M059J (cell line): ENCODE results near the gene NEK8. TPM values are rescaled to one million over a fixed set of nuclear protein-coding genes. Genes with fewer than 3 reads are reported as not detected.
"Not testable (repeated sequence)": the region's sequence is repeated elsewhere in the genome, so short reads cannot be mapped to it uniquely, and the experiment has no call there.

Experiments
- DNase-seq: peaks from one replicate; pipeline ENCODE4 v3.0.0-alpha.2; 2012; ENCODE audit warnings: low read depth
- total RNA-seq: library from RNA; depleted of rRNA; stranded (reverse); fragments of >200 nt; shearing (Covaris generic); gene quantifications from 2 replicates; pipeline ENCODE4 v1.2.3, GENCODE V29; 2014

The NEK8 gene
- total RNA-seq, 1 experiment from 2014 or later = 2.4 TPM

DNA sequence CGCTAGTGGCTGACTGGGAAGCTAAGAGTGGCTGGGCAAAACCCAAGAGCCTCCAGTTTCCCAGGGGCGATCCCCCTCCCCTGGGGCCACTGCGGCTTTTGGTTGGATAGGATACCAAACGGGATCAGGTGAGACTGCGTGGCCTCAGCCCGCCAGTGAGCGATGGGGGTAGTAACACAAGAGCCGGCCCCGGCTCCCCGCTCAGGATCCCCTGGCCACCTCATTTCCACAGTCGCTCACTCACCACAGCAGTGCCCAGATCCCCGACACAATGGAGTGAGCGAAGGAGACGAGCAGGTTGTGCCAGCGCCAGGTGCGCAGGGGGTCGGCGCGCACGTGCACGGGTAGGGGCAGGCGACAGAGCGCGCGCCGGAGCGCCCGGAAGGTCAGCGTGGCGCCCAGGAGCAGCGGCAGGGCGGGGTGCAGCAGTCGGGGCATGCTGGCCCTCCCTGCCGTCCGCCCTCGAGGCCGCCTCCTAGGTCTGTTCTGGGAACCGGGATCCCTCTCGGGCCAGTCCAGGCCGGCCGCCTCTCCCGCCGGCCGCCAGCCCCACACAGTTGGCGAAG is 2.8 kb upstream of the NEK8 start:
- peak; percentile 75 for DNase-seq

DNA sequence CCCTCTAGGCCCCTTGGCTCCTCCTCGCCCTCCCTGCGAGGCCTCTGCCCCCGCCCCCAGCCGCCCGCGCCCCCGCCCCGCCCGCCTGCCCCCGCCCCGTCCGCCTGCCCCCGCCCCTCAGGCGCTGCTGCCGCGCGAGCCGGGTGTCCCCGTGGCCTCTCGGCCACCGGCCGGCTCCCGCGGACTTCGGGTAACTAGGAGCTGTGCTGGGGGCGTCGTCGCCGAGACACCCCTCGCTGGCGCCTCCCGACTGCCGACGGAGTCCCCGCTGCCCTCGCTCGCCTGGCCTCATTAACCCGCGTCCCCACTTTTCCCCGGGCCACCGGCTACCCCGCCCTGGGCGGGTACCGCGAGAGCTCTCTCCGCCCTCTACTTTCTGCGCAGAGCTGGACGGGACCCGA is 2.4 kb upstream of the NEK8 start, which contains the start of gene TLCD1:
TSS of gene TLCD1 (minus strand) at position 8 of the 401 bp plus-strand sequence. CDS start 136 bp downstream, outside the sequence.
- peak; percentile 61 for DNase-seq

DNA sequence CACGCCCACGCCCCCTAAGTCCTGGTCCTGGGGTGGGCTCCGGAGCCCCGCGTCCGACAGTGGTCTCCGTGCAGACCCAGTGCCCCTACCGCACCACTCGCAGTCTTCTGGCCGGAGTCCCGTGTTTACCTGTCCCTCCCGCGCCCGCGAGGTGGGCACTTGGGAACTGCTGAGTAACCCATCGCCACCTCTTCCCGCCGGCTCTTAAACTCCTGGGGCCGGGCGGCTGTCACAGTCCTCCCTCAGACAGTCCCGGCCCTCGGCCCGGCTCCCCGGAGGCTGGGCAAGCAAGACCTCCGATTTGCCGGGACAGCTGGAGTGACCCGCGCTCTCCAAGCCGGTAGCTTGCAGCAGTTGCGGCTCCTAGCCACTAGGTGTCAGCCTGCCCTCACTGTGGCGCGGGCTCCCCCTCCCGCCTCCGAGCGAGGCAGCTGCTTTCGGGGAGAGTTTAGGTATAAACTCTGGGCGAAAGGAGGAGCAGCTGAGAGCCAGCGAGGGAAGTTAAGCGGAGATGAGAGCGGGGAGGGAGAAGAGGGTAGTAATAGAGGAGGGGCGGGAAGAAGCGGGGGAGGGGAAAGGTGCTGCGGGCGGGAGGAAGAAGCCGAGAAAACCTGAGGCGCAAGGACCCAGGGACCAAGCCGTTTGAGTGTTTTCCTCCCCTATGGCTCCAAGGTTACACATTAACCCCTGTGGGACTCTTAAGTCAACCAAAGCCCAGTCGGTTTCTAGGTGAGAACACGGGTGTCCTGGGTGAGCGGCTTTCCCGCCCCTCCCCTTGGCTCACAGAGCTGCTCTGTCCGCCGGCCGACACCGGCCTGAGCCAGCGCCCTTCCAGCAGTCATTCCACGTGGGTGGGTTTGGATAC is 1.7 kb upstream of the NEK8 start:
- DNase-seq = peak; percentile 95

DNA sequence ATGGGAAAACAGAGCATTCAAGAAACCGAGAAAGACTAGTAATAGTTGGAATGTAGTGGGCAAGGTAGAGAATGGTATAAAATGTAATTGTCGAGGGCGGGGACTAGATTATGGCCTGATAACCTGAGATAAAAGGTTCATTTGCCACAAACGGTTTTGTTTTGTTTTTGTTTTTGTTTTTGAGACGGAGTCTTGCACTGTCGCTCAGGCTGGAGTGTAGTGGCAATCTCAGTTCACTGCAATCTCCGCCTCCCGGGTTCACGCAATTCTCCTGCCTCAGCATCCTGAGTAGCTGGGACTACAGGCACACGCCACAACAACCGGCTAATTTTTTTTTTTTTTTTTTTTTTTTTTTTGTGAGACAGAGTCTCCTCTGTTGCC is 1.4 kb downstream of the NEK8 start:
- DNase-seq = no peak

DNA sequence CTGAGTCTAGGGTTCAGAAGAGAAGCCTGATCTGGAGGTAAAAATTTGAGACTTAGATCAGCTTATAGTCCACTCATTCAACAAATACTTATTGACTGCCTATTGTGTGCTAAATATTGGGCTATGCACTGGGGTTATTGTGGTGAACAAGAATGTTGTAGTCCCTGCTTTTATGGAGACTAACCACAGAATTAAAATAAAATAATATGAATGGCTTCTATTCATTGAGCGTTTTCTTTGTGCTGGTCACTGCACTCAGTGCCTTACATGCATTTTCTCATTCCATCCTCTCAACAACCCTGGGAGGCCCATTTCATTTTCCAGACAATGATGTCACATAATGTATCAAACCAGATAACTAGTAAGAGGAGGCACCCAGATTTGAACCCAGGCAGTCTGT is 4.8 kb downstream of the NEK8 start:
- peak; percentile 22 for DNase-seq

DNA sequence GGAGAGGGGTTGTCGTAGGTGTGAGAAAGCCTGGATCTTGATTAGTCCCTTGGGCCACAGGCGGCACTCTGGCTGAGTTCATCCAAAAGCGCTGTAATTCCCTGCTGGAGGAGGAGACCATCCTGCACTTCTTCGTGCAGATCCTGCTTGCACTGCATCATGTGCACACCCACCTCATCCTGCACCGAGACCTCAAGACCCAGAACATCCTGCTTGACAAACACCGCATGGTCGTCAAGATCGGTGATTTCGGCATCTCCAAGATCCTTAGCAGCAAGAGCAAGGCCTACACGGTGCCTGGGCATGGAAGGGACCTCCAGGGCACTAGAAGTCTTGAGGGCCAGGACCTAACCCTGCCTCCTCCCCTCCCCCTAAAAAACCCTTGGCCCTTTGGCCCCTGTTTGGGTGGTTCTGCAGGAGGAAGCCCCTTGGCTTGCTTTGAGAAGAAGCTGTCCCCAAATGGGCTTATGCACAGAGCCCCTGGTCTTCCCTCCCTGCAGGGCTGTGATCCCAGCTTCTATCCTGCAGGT is 6.2 kb downstream of the NEK8 start:
- DNase-seq = no peak

DNA sequence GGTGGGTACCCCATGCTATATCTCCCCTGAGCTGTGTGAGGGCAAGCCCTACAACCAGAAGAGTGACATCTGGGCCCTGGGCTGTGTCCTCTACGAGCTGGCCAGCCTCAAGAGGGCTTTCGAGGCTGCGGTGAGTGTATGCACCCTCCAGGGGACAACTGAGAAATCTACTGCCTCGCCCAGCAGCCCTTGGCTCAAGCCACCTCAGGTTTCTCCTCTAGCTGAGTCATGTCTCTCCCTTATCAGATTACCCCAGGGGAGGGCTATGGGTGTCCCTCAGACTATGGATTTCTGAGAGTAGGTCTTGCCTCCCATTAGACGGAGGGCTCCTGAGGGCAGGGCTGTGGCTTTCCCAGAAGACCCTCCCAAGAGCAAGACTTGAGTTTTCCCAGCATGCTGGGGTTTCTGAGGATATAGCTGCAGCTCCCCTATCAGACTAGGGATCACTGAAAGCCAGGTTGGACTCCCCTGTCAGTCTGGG is 6.7 kb downstream of the NEK8 start:
- DNase-seq = peak; percentile 78

DNA sequence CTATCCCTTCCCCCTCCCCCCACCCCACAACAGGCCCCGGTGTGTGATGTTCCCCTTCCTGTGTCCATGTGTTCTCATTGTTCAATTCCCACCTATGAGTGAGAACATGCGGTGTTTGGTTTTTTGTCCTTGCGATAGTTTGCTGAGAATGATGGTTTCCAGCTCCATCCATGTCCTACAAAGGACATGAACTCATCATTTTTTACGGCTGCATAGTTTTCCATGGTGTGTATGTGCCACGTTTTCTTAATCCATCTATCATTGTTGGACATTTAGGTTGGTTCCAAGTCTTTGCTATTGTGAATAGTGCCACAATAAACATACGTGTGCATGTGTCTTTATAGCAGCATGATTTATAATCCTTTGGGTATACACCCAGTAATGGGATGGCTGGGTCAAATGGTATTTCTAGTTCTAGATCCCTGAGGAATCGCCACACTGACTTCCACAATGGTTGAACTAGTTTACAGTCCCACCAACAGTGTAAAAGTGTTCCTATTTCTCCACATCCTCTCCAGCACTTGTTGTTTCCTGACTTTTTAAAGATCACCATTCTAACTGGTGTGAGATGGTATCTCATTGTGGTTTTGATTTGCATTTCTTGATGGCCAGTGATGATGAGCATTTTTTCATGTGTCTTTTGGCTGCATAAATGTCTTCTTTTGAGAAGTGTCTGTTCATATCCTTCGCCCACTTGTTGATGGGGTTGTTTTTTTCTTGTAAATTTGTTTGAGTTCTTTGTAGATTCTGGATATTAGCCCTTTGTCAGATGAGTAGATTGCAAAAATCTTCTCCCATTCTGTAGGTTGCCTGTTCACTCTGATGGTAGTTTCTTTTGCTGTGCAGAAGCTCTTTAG is 7.6 kb downstream of the NEK8 start:
- not testable (repeated sequence) for DNase-seq

DNA sequence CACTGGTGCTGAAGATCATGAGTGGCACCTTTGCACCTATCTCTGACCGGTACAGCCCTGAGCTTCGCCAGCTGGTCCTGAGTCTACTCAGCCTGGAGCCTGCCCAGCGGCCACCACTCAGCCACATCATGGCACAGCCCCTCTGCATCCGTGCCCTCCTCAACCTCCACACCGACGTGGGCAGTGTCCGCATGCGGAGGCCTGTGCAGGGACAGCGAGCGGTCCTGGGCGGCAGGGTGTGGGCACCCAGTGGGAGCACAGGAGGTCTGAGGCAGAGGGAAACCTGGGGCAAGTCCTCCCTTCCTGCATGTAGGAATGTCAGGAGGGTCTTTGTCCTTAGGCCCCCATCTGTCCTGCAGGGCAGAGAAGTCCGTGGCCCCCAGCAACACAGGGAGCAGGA is 8.7 kb downstream of the NEK8 start:
- no peak for DNase-seq

DNA sequence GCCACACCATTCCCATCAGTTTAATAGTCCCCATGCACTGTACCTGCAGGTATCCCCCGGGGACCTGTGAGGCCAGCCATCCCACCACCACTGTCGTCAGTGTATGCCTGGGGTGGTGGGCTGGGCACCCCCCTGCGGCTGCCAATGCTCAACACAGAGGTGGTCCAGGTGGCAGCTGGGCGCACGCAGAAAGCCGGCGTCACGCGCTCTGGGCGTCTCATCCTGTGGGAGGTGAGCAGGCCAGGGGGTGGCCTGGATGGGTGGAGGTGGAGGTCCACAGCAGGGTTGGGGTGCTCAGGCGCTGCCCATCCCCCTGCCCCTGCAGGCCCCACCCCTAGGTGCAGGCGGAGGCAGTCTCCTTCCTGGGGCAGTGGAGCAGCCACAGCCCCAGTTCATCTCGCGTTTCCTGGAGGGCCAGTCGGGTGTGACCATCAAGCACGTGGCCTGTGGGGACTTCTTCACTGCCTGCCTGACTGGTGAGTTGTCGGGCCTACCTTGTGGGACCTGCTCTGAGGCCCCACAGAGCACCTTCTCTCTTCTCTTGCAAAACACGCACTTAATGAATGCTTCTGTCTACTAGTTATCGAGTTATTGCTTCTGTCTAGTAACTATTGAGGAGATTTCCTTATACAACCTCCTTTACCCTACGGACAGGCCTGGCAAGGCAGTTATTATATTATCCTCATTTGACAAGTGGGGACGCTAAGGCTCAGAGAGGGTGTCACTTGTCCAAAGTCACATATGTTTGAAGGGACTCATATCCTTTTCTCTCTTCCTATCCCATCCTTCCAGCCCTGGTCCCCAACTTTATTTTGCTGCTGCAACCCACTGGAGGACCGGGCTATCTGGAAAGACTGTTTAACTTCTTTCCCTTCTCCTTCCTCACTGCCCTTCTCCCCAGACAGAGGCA is 9.4 kb downstream of the NEK8 start:
- no peak for DNase-seq

DNA sequence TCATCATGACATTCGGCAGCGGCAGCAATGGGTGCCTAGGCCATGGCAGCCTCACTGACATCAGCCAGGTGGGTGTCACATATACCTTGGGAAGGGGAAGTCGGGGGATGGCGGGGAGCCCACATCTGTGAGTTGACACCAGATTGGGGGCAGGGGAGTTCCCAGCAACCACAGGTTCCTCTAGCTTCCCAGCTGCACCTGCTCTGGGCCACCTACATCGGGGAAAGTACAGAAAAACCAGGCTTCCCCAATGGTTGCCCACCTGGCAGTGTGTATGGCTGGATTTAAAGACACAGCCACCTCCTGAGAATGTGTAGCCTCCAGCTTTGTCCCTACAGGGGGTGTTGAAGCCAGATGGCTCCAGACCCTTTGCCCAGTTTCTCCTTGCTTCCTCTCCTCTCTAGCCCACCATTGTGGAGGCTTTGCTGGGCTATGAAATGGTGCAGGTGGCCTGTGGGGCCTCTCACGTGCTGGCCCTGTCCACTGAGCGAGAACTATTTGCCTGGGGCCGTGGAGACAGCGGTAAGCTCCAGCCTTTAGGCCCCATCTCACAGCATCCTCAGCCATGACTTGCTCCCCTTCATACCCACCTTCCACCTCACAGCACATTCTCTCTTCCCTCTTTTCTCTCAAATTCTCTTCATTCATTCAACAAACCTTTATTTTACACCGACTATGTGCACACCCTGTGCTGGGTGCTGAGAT is 10.2 kb downstream of the NEK8 start:
- no peak for DNase-seq

DNA sequence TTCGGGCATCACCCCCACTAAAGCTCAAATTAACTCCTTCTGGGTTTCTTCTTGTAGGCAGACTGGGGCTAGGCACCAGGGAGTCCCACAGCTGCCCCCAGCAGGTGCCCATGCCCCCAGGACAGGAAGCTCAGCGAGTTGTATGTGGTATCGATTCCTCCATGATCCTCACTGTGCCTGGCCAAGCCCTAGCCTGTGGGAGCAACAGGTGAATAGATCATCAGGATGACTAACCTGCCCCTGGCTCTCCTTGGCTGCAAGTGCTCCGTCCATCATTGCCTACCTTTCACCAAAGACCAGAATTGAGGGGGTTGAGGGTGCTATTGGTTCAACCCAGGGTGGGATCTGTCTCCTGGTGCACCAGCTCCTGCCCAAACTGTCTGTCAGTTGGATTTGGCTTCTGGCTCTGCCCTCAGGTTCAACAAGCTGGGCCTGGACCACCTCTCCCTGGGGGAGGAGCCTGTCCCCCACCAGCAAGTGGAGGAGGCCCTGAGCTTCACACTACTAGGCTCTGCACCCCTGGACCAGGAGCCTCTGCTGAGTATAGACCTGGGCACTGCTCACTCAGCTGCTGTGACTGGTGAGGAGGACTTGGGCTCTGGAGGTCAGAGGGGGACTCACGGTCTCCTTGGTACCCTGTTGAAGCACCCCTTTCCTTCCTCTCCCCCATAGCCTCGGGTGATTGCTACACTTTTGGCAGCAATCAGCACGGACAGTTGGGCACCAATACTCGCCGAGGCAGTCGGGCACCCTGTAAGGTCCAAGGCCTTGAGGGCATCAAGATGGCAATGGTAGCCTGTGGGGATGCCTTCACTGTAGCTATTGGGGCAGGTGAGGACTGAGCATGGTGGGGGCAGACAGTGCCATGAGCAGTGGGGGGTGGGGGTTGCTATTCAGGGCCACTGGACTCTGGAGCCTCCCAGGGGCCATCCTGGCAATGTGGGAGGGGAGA is 12.1 kb downstream of the NEK8 start:
- DNase-seq = no peak

DNA sequence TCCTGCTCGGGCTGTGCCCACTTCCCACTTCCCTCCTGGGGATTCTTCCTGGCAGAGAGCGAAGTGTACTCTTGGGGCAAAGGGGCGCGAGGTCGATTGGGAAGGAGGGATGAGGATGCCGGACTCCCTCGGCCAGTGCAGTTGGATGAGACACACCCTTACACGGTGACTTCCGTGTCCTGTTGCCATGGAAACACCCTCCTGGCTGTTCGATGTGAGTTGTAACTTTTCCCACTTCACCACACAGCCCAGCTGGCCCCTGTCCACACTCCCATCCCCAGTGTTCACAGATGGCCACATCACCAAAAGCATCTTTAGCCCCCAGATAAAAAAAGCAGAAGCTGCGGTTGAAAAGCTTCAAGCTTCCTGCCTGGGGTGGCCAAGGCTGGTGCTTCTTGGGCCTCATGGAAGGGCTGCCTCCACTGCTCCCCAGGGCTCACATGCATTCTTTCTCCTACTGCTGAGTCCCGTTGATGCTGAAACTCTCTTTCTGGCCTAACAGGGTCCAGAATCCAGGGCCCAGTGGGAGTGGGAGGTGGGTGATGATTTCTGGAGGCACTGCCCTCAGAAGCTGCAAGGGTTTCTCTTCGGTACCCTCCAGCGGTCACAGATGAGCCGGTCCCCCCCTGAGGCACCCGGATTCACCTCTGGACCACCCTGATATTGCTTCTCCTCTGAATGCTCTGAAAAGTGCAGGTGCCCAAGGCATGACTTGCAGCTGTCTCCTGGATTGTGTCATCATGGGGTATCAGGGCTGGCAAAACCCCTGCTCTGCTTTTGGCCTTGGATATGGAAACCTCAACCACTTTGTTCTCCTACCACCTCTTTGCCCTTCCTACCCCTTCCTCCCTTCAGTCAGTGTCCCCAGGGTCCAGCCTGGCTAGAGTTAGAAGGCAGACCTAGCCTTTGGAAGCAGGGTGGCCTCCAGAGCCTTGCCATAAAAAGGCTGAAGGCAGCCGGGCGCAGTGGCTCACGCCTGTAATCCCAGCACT is 13.1 kb downstream of the NEK8 start:
- no peak for DNase-seq

DNA sequence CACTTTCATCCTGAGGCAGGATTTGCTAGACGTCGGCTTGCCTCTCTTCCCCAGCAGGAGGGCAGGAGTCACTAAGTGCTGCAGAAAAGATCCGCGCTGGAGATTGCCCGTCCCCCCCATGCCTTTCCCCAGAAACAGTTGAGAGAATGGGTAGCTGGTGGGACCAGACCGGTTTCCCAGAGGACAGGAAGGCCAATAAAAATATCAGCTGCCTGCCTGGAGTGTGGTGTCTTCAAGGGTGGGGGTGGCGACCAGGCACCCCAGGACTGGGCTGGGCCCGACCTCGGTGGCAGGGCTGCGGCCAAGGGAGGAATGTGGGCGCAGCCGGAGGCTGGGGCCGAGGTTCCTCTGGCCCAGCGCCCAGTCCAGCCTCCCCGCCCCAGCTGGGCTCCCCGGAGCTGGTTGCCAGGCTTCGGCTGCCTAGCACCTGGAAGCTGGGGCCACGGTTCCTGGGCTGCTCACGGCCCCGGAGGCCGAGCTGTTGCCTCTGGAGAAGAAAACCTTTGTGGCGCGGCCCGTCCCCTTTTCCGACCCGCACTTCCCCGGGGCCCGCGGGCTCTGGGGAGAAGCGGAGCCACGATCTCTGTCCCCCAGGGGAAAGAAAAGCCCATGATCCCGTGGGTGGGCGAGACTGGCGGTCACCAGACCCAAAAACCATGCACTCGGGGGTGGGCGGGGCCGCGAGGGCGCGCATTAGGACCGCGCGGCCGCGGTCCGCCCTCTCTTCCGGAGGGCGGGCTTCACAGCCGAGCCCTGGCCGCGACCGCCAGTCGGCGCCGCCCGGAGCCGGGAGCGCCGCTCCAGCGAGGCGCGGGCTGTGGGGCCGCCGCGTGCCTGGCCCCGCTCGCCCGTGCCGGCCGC is 14.9 kb downstream of the NEK8 start, which contains the start of gene TRAF4:
TSS of gene TRAF4 (plus strand) at position 769 of the 861 bp plus-strand sequence. CDS start 102 bp downstream, outside the sequence.
- peak; percentile 94 for DNase-seq

DNA sequence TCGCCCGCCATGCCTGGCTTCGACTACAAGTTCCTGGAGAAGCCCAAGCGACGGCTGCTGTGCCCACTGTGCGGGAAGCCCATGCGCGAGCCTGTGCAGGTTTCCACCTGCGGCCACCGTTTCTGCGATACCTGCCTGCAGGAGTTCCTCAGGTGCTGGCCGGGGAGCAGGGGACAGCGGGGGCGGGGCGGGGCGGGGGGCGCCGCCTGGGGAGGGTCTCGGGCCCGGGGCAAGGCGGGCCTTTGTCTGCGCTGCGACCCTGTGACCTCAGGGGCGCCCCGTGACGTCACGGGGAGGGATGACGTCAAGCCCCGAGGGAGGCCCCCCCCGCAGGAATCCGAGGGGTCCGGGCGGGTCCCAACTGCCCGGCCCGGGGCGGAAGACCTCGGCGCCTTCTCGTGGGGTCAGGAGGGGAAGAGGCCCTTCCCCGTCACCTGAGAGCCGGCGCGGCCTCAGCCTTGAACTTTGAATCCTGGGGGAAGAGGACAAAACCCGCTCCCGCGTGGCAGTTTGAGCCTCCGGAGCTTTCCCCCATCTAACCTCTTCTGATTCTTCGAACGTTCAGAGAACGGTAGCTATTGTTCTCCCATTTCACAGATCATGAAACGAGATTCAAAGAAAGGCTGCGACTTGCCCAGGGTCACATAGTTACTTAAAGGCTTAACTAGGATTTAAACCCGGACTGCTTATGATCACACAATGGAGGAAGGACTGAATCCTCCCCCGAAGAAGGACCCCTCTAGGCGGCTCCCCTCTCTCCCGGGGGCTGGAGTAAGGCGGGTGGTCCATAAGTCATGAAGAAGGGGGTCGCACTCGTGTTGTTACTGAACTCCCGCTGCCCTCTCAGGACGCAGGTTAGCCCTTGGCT is 15.8 kb downstream of the NEK8 start:
- peak; percentile 47 for DNase-seq
